Measurements from ENCODE around the gene APOL3. TPM values are rescaled to one million over a fixed set of nuclear protein-coding genes. Genes with fewer than 3 reads are reported as not detected.
"Not testable (repeated sequence)": the region's sequence is repeated elsewhere in the genome, so short reads cannot be mapped to it uniquely, and the experiment has no call there.

APOL3 gene
- total RNA-seq, 1 donor from 2014 or later = not detected

DNA sequence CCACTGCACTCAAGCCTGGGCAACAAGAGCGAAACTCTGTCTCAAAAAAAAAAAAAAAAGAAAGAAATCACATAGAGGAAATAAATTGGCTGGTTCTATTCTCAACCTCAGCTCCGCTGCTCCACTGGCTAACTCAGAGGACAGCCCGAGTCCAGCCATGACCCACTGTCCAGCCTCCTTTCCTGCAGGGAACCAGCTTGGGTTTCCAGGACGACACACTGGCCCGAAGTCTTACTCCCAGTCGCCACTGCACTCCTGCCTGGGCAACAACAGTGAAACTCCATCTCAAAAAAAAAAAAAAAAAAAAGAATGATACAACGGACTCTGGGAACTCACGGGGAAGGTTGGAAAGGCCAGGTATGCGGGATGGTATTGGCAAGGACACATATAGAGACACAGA, 31.5 kb downstream of the APOL3 start:
- no peaks in the 10 kb centered on the region for H3K9me3 Mint-ChIP-seq
- TF ChIP-seq, protein P1, sequence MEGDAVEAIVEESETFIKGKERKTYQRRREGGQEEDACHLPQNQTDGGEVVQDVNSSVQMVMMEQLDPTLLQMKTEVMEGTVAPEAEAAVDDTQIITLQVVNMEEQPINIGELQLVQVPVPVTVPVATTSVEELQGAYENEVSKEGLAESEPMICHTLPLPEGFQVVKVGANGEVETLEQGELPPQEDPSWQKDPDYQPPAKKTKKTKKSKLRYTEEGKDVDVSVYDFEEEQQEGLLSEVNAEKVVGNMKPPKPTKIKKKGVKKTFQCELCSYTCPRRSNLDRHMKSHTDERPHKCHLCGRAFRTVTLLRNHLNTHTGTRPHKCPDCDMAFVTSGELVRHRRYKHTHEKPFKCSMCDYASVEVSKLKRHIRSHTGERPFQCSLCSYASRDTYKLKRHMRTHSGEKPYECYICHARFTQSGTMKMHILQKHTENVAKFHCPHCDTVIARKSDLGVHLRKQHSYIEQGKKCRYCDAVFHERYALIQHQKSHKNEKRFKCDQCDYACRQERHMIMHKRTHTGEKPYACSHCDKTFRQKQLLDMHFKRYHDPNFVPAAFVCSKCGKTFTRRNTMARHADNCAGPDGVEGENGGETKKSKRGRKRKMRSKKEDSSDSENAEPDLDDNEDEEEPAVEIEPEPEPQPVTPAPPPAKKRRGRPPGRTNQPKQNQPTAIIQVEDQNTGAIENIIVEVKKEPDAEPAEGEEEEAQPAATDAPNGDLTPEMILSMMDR (conservative IDR thresholded peaks at IDR 0.05) = no peak
- H3K4me3 Mint-ChIP-seq = no peak overlapping the region
- H3K36me3 Mint-ChIP-seq (ENCODE audit: low read depth) = no peaks in the 10 kb centered on the region
- no peak for DNase-seq (ENCODE audit: low read depth, low spot score)
- H3K27me3 Mint-ChIP-seq (ENCODE audit: low read depth) = peaks cover 58% of the 10 kb centered on the region
- H3K4me1 Mint-ChIP-seq = peaks cover under 1% of the 10 kb centered on the region
- H3K27ac Mint-ChIP-seq (ENCODE audit: unreplicated experiment) = no peak overlapping the region

DNA sequence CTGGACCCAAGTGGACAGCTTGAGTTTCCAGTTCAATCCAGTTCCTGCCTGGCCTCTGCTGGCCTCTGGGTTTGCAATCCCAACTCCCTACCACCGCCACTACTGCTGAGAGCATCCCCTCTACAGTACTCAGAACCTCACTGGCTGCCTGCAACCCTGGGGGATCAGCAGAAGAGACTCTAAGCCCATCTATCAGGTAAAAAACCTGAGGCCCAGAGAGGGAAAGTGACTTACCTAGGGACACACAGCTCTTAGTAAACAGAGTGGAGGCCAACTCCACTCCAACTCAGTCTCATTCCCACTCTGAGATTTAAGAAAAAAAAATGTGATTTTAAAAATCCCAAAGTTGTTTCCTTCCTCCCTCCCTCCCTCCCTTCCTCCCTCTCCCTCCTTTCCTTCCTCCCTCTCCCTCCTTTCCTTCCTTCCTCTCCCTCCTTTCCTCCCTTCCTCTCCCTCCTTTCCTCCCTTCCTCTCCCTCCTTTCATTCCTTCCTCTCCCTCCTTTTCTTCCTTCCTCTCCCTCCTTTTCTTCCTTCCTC, 34.5 kb downstream of the APOL3 start:
- Mint-ChIP-seq H3K36me3 (ENCODE audit: low read depth) (no peaks in the 10 kb centered on the region), H3K9me3 (peaks cover 3% of the 10 kb centered on the region)

DNA sequence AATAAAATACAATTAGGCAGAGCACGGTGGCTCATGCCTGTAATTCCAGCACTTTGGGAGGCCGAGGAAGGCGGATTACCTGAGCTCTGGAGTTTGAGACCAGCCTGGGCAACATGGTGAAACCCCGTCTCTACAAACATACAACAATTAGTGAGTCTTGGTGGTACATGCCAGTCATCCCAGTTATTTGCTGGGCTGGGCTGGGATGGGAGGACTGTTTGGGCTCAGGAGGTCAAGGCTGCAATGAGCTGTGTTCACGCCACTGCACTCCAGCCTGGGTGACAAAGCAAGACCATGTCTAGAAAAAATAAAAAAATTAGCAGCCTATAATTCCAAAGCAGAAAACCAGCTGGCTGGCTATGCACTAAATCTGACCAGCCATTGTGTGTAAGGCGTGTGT, 35.1 kb downstream of the APOL3 start:
- H3K27me3 Mint-ChIP-seq (ENCODE audit: low read depth) = peaks cover 39% of the 10 kb centered on the region
- no peaks in the 10 kb centered on the region for H3K36me3 Mint-ChIP-seq (ENCODE audit: low read depth)
- peaks cover 11% of the 10 kb centered on the region for H3K4me1 Mint-ChIP-seq
- H3K27ac Mint-ChIP-seq (ENCODE audit: unreplicated experiment) = no peak overlapping the region
- H3K4me3 Mint-ChIP-seq = no peak overlapping the region
- H3K9me3 Mint-ChIP-seq = peaks cover 3% of the 10 kb centered on the region
- DNase-seq (ENCODE audit: low read depth, low spot score) = no peak
- TF ChIP-seq, protein P1 (conservative IDR thresholded peaks at IDR 0.05) = no peak

More for the DNA sequence above, 34.5 kb downstream of the APOL3 start:
- H3K27ac Mint-ChIP-seq (ENCODE audit: unreplicated experiment) = no peak overlapping the region
- no peak overlapping the region for H3K4me3 Mint-ChIP-seq
- peaks cover 11% of the 10 kb centered on the region for H3K4me1 Mint-ChIP-seq
- peaks cover 45% of the 10 kb centered on the region for H3K27me3 Mint-ChIP-seq (ENCODE audit: low read depth)
- TF ChIP-seq, protein P1 (conservative IDR thresholded peaks at IDR 0.05) = no peak
- DNase-seq (ENCODE audit: low read depth, low spot score) = no peak

DNA sequence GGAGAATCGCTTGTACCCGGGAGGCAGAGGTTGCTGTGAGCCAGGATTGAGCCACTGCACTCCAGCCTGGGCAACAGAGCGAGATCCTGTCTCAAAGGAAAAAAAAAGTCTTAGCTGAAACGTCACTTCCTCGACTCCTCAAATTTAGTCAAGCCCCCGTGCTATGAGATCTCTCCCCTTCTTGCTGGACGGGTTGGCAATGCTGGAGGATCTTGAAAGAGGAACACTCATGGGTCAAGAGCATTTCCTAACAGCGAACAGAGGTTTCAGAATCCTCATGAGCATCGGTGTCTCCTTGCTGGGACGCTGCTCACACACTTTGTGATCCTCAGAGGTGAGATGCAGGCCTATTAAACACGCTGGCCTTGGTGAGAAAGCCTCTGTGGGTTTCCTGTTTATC, 35.9 kb downstream of the APOL3 start:
- no peak for DNase-seq (ENCODE audit: low read depth, low spot score)
- no peak overlapping the region for H3K27ac Mint-ChIP-seq (ENCODE audit: unreplicated experiment)
- H3K4me3 Mint-ChIP-seq = no peak overlapping the region
- peaks cover 3% of the 10 kb centered on the region for H3K9me3 Mint-ChIP-seq
- peaks cover 33% of the 10 kb centered on the region for H3K27me3 Mint-ChIP-seq (ENCODE audit: low read depth)
- TF ChIP-seq, protein P1 (conservative IDR thresholded peaks at IDR 0.05) = no peak
- H3K4me1 Mint-ChIP-seq = peaks cover 11% of the 10 kb centered on the region
- no peaks in the 10 kb centered on the region for H3K36me3 Mint-ChIP-seq (ENCODE audit: low read depth)

DNA sequence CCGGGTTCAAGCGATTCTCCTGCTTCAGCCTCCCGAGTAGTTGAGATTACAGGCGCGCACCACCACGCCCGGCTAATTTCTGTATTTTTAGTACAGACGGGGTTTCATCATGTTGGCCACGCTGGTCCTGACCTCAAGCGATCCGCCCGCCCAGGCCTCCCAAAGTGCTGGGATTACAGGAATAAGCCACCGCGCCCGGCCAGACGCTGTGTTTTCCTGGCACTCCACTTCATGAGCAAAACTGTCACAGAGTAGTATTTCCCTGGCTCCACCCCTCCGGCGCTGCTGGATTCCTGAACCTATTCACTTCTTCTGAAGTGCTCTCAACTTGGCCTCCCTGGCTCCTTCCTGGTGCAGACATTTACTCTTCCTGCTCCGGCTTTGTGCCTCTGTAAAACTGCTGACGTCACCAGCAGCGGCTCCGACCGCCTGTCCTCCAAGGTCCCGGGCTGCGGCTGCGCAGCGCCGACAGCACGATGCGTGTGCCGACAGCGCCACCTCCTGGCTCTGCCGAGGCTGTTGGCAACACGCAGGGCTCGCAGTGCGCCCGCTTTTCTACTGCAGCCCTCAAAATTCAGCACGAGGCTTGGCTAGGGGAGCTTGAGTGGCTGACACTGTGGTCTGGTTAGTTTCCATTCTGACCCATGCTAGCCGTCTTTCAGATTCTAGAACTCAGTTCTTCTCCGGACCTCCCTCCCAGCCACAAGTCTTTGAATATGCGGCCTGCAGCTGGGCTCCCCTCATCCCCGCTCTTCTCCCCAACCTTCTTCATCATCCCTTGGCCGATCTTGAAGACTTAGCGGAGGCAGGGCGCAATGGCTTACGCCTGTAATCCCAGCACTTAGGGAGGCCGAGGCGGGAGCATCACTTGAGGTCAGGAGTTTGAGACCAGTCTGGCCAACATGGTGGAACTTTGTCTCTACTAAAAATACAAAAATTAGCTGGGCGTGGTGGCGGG, 36.6 kb downstream of the APOL3 start:
- Mint-ChIP-seq H3K27me3 (ENCODE audit: low read depth) (peaks cover 26% of the 10 kb centered on the region), H3K9me3 (peaks cover 3% of the 10 kb centered on the region), H3K36me3 (ENCODE audit: low read depth) (no peaks in the 10 kb centered on the region), H3K4me3 (peak overlapping the region; percentile 8), H3K27ac (ENCODE audit: unreplicated experiment) (peak overlapping the region; percentile 89), H3K4me1 (peaks cover 11% of the 10 kb centered on the region)
- TF ChIP-seq, protein P1 (conservative IDR thresholded peaks at IDR 0.05) = peak; percentile 99
- DNase-seq (ENCODE audit: low read depth, low spot score) = peak; percentile 91

DNA sequence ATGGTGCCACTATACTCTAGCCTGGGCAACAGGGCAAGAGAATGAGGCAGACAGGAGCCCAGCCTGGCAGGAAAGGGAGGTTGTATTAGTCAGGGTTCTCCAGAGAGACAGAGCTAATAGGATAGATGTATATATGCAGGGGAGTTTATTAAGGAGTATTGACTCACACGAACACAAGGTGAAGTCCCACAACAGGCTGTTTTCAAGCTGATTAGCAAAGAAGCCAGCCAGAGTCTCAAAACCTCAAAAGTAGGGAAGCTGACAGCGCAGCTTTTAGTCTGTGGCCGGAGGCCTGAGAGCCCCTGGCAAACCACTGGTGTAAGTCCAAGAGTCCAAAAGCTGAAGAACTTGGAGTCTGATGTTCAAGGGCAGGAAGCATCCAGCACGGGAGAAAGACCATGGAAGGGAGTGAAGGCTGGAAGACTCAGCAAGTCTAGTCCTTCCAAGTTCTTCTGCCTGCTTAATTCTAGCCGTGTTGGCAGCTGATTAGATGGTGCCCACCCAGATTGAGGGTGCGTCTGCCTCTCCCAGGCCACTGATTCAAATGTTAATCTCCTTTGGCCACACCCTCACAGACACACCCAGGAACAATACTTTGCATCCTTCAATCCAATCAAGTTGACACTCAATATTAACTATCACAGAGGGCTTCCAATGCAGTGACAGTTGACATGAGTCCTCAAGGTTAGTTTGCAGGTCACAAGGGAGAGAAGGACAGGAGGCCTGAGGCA, 39.8 kb downstream of the APOL3 start:
- H3K27ac Mint-ChIP-seq (ENCODE audit: unreplicated experiment); H3K36me3 Mint-ChIP-seq (ENCODE audit: low read depth); DNase-seq (ENCODE audit: low read depth, low spot score); H3K4me3 Mint-ChIP-seq; H3K9me3 Mint-ChIP-seq; H3K27me3 Mint-ChIP-seq (ENCODE audit: low read depth): not testable (repeated sequence)
- H3K4me1 Mint-ChIP-seq = peaks cover 11% of the 10 kb centered on the region

All from neural crest cell (in vitro differentiated cells).